HEK293 (cell line): ENCODE measurements around the gene RNF225.

Experiments
- INSM2 ChIP-seq: fragments of 450-650 bp; formaldehyde crosslinking; IDR thresholded peaks from 2 replicates; pipeline ENCODE4 v1.5.1; 2016; ENCODE audit warnings: missing biosample characterization, missing genetic modification characterization
- KLF16 ChIP-seq: fragments of 450-650 bp; formaldehyde crosslinking; IDR thresholded peaks from 2 replicates; pipeline ENCODE4 v1.5.1; 2017; ENCODE audit warnings: missing biosample characterization, missing genetic modification characterization
- ZBTB21 ChIP-seq: fragments of 450-650 bp; formaldehyde crosslinking; IDR thresholded peaks from 2 replicates; pipeline ENCODE4 v1.5.1; 2017; ENCODE audit warnings: missing biosample characterization, missing genetic modification characterization
- ZNF211 ChIP-seq: fragments of 450-650 bp; formaldehyde crosslinking; IDR thresholded peaks from 2 replicates; pipeline ENCODE4 v1.5.1; 2016; ENCODE audit warnings: low read depth, missing biosample characterization, missing genetic modification characterization
- ZNF24 ChIP-seq: fragments of 450-650 bp; formaldehyde crosslinking; IDR thresholded peaks from 2 replicates; pipeline ENCODE4 v1.5.1; 2016; ENCODE audit warnings: missing biosample characterization, missing genetic modification characterization
- ZNF549 ChIP-seq: fragments of 450-650 bp; IDR thresholded peaks from 2 replicates; pipeline ENCODE4 v1.5.1; 2018; ENCODE audit warnings: missing biosample characterization, missing genetic modification characterization, mild to moderate bottlenecking, inconsistent platforms, moderate library complexity
- ZNF580 ChIP-seq: fragments of 450-650 bp; formaldehyde crosslinking; IDR thresholded peaks from 2 replicates; pipeline ENCODE4 v1.5.1; 2016; ENCODE audit warnings: missing biosample characterization, missing genetic modification characterization
- ZNF670 ChIP-seq: fragments of 450-650 bp; formaldehyde crosslinking; IDR thresholded peaks from 2 replicates; pipeline ENCODE4 v1.5.1; 2016; ENCODE audit warnings: missing biosample characterization, missing genetic modification characterization, low read depth
- ZNF76 ChIP-seq: fragments of 450-650 bp; formaldehyde crosslinking; IDR thresholded peaks from 2 replicates; pipeline ENCODE4; 2016; ENCODE audit warnings: low read depth, missing biosample characterization, missing genetic modification characterization, borderline replicate concordance
- ZNF768 ChIP-seq: fragments of 450-650 bp; formaldehyde crosslinking; IDR thresholded peaks from 2 replicates; pipeline ENCODE4 v1.5.1; 2018; ENCODE audit warnings: missing biosample characterization, mild to moderate bottlenecking, missing genetic modification characterization
- TF ChIP-seq, protein P1 (sequence below): fragments of 450-650 bp; formaldehyde crosslinking; IDR thresholded peaks from 2 replicates; pipeline ENCODE4 v1.5.1; 2016; ENCODE audit warnings: missing biosample characterization, missing genetic modification characterization

DNA sequence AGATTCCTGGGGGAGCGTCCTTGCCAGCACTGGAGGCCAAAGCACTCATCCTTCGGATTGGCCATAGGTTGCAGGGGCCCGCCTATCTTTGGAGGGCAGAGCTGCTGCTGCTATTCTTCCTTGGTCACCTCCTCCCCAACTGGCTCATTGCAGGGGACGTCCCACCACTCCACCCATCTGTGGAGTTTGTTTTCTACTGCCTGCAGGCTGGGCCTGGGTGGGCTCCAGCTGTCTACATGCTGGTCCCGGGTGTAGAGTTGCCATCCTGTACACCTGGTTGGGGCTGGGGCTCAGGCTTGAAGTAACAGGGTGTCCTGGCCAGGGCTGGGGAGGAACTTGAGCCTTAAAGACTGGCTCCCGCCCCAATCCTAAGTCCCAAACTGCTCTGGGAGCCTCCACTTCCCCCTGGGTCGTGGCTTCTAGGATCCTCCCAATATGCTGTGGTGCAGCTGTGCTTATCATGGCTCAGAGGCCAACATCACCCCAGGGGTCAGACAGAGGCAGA, 2.1 kb downstream of the RNF225 start:
- TF ChIP-seq ZNF580 (tag by site-specific recombination) (no peak), ZNF24 (no peak), ZNF549 (tag by site-specific recombination) (no peak), ZBTB21 (tag by site-specific recombination) (no peak), ZNF768 (no peak), ZNF211 (tag by site-specific recombination) (no peak), KLF16 (tag by site-specific recombination) (no peak), INSM2 (tag by site-specific recombination) (no peak), ZNF670 (tag by site-specific recombination) (no peak), ZNF76 (tag by site-specific recombination) (no peak)
- TF ChIP-seq, protein P1, sequence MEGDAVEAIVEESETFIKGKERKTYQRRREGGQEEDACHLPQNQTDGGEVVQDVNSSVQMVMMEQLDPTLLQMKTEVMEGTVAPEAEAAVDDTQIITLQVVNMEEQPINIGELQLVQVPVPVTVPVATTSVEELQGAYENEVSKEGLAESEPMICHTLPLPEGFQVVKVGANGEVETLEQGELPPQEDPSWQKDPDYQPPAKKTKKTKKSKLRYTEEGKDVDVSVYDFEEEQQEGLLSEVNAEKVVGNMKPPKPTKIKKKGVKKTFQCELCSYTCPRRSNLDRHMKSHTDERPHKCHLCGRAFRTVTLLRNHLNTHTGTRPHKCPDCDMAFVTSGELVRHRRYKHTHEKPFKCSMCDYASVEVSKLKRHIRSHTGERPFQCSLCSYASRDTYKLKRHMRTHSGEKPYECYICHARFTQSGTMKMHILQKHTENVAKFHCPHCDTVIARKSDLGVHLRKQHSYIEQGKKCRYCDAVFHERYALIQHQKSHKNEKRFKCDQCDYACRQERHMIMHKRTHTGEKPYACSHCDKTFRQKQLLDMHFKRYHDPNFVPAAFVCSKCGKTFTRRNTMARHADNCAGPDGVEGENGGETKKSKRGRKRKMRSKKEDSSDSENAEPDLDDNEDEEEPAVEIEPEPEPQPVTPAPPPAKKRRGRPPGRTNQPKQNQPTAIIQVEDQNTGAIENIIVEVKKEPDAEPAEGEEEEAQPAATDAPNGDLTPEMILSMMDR = no peak
